SU-DHL-6 (cell line): Measurements from ENCODE around the gene ZNF430.

Source experiments
- H2AFZ ChIP-seq: fragments of 200-600 bp; sonication (generic); 2 replicates; pipeline ENCODE4 v1.6.1; 2014; ENCODE audit warnings: low read depth, mild to moderate bottlenecking, moderate library complexity, mixed read lengths, antibody characterized with exemption, low read length; ENCODE audit not compliant: severe bottlenecking
- H3F3A ChIP-seq: fragments of 200-600 bp; shearing (Covaris generic); 2 replicates; pipeline ENCODE4 v1.6.0; 2016; ENCODE audit warnings: antibody characterized with exemption, mild to moderate bottlenecking; ENCODE audit not compliant: insufficient read depth
- H3K27ac ChIP-seq: fragments of 200-600 bp; sonication (generic); 2 replicates; pipeline ENCODE4 v1.5.1; 2016; ENCODE audit warnings: low read depth, mild to moderate bottlenecking, low read length, moderate library complexity, mixed read lengths
- H3K27me3 ChIP-seq: fragments of 200-600 bp; sonication (generic), shearing (Covaris generic); 2 replicates; pipeline ENCODE4 v1.6.0; 2014; ENCODE audit warnings: mild to moderate bottlenecking, low read length
- H3K36me3 ChIP-seq: fragments of 200-600 bp; sonication (generic); 2 replicates; pipeline ENCODE4 v1.6.1; 2014; ENCODE audit warnings: mild to moderate bottlenecking, low read length, mixed read lengths
- H3K4me2 ChIP-seq: fragments of 300-600, 200-600 bp; shearing (Covaris generic), sonication (generic); 2 replicates; pipeline ENCODE4 v1.6.0; 2014; ENCODE audit warnings: low read length, low read depth, mild to moderate bottlenecking; ENCODE audit not compliant: poor library complexity, severe bottlenecking
- H3K4me3 ChIP-seq: fragments of 200-600 bp; sonication (generic); 2 replicates; pipeline ENCODE4 v1.5.1; 2014; ENCODE audit warnings: antibody characterized with exemption, low read length, mild to moderate bottlenecking, mixed read lengths; ENCODE audit not compliant: insufficient read depth, poor library complexity, severe bottlenecking
- H3K79me2 ChIP-seq: fragments of 200-600 bp; sonication (generic); 2 replicates; pipeline ENCODE4 v1.6.1; 2014; ENCODE audit warnings: mild to moderate bottlenecking, low read length, moderate library complexity; ENCODE audit not compliant: insufficient read depth
- H3K9ac ChIP-seq: fragments of 200-600 bp; sonication (generic); 2 replicates; pipeline ENCODE4 v1.7.0; 2014; ENCODE audit warnings: mild to moderate bottlenecking, low read length
- H3K9me2 ChIP-seq: fragments of 200-600 bp; sonication (generic); replicated peaks from 2 replicates; pipeline ENCODE4 v1.6.1; 2014; ENCODE audit warnings: low read length; ENCODE audit not compliant: insufficient read depth
- H3K9me3 ChIP-seq: fragments of 200-600 bp; sonication (generic); 2 replicates; pipeline ENCODE4 v1.6.1; 2014; ENCODE audit warnings: low read length, mixed read lengths; ENCODE audit not compliant: insufficient read depth
- H4K20me1 ChIP-seq: fragments of 200-600 bp; sonication (generic); 2 replicates; pipeline ENCODE4 v1.6.1; 2014; ENCODE audit warnings: low read depth, mild to moderate bottlenecking, antibody characterized with exemption, low read length, moderate library complexity, mixed read lengths
- EZH2phosphoT487 ChIP-seq: fragments of 200-600 bp; sonication (generic), shearing (Covaris generic); conservative IDR thresholded peaks from 2 replicates; pipeline ENCODE4 v1.6.1; 2018; ENCODE audit warnings: mild to moderate bottlenecking, antibody characterized with exemption, low read length, moderate library complexity, mixed read lengths
- TF ChIP-seq, protein P1 (sequence below): fragments of 200-600 bp; sonication (generic); IDR thresholded peaks from one replicate; pipeline ENCODE4 v1.5.1; 2017; ENCODE audit warnings: antibody characterized with exemption, mild to moderate bottlenecking, low read length, moderate library complexity; ENCODE audit not compliant: insufficient read depth, poor library complexity, severe bottlenecking

ZNF430 gene

DNA sequence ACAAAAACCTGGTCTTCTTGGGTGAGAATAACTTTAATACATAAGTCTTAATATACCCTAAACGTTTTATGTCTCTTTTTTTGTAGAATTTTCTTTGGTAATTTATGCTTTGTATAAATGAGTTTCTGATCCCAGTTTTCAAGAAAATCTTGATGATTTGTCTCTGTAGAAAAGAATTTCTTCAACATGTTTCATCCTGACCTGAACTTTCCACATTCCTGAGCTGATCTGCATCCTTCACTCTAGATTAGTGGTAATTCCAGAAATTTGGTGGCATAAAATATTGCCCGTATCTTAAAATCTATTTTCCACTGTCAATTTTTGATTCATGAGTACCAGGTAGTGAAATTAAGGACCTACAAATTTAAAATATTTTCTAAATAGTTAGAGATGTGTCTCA is 77.8 kb downstream of the ZNF430 start:
- no peaks in the 10 kb centered on the region for H4K20me1 ChIP-seq
- H3K9ac ChIP-seq, result no peak overlapping the region
- H3K4me3 ChIP-seq, result no peak overlapping the region
- no peaks in the 10 kb centered on the region for H3F3A ChIP-seq
- no peak overlapping the region for H2AFZ ChIP-seq
- peaks cover 8% of the 10 kb centered on the region; the same call in 1 of the 2 replicates for H3K79me2 ChIP-seq
- TF ChIP-seq, protein P1, sequence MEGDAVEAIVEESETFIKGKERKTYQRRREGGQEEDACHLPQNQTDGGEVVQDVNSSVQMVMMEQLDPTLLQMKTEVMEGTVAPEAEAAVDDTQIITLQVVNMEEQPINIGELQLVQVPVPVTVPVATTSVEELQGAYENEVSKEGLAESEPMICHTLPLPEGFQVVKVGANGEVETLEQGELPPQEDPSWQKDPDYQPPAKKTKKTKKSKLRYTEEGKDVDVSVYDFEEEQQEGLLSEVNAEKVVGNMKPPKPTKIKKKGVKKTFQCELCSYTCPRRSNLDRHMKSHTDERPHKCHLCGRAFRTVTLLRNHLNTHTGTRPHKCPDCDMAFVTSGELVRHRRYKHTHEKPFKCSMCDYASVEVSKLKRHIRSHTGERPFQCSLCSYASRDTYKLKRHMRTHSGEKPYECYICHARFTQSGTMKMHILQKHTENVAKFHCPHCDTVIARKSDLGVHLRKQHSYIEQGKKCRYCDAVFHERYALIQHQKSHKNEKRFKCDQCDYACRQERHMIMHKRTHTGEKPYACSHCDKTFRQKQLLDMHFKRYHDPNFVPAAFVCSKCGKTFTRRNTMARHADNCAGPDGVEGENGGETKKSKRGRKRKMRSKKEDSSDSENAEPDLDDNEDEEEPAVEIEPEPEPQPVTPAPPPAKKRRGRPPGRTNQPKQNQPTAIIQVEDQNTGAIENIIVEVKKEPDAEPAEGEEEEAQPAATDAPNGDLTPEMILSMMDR, result no peak
- TF ChIP-seq EZH2phosphoT487, result no peak
- H3K27me3 ChIP-seq, result no peaks in the 10 kb centered on the region
- peaks cover 3% of the 10 kb centered on the region; the same call in 1 of the 2 replicates for H3K36me3 ChIP-seq
- no peaks in the 10 kb centered on the region for H3K9me2 ChIP-seq
- no peak overlapping the region for H3K27ac ChIP-seq
- H3K9me3 ChIP-seq, result no peaks in the 10 kb centered on the region
- H3K4me2 ChIP-seq, result no peak overlapping the region

DNA sequence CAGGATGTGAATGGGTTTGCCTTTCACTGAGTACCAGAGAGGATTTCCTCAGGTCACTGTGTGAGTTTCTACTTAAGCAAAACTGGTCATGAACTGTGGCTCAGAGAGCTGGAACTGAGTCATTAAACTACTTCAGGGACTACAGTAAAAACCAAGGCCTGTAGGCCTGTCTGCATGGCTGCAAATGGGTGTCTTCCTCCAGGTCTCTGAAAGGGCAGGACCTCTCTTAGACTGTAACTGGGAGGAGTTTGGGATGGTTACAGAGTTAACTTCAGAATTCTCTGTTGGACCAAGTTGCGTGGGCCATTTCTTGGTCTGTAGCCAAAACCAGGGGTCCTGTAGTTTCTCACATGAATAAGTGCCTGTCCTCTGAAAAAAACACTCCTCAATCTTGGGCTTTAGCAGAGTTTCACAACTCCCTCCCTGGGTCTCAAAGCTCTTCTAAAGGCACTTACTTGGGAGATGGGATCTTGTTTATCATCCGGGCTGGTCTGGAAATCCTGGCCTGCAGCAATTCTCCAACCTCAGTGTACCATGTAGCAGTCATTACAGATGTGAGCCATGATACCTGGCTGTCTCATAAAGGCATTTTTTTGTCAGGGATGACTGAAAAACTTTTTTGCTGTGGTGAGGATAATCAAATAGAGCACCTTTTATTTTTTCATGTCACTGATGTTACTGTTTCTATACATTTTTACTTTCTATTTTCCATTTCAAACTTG is 81.2 kb downstream of the ZNF430 start:
- Histone ChIP-seq H3K9me2 (no peaks in the 10 kb centered on the region), H2AFZ (no peak overlapping the region), H3K36me3 (peaks cover 3% of the 10 kb centered on the region; the same call in 1 of the 2 replicates)

DNA sequence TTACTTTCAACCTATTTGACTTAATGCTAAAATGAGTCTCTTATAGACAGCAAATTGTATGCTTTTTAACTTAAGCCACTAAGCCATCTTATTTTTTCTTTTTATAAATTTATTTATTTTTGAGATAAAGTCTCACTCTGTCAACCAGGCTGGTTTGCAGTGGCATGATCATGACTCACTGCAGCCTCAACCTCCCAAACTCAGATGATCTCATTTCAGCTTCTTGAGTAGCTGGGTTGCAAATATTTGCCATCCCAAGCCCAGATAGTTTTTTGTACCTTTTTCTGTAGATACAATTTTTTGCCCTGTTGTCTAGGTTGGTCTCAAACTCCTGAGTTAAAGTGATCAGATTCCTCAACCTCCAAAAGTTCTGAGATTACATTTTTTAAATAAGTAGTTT is 88.7 kb downstream of the ZNF430 start:
- no peak overlapping the region for H2AFZ ChIP-seq
- no peaks in the 10 kb centered on the region for H4K20me1 ChIP-seq
- no peaks in the 10 kb centered on the region for H3K9me3 ChIP-seq
- no peak overlapping the region for H3K27ac ChIP-seq
- H3K27me3 ChIP-seq, result no peaks in the 10 kb centered on the region
- H3F3A ChIP-seq, result 0 out of 2 replicates have a peak, but pooled peaks cover 2% of the 10 kb centered on the region
- no peak overlapping the region for H3K4me3 ChIP-seq
- no peaks in the 10 kb centered on the region for H3K9me2 ChIP-seq
- no peak for TF ChIP-seq EZH2phosphoT487
- TF ChIP-seq, protein P1, result no peak
- no peak overlapping the region for H3K9ac ChIP-seq
- H3K36me3 ChIP-seq, result no peaks in the 10 kb centered on the region; the same call in 1 of the 2 replicates
- H3K79me2 ChIP-seq, result no peaks in the 10 kb centered on the region
- H3K4me2 ChIP-seq, result no peak overlapping the region

More for the DNA sequence above, 81.2 kb downstream of the ZNF430 start:
- H3K9me3 ChIP-seq, result no peaks in the 10 kb centered on the region
- H3K4me3 ChIP-seq, result no peak overlapping the region
- no peaks in the 10 kb centered on the region for H3K27me3 ChIP-seq
- H3F3A ChIP-seq, result 0 out of 2 replicates have a peak, but pooled peaks cover 3% of the 10 kb centered on the region
- H3K9ac ChIP-seq, result no peak overlapping the region
- no peaks in the 10 kb centered on the region for H3K79me2 ChIP-seq
- TF ChIP-seq, protein P1, result no peak
- TF ChIP-seq EZH2phosphoT487, result no peak
- no peaks in the 10 kb centered on the region for H4K20me1 ChIP-seq
- no peak overlapping the region for H3K4me2 ChIP-seq
- no peak overlapping the region for H3K27ac ChIP-seq
